GM18511 (cell line): Measurements from ENCODE around the gene FGGY.
"Not testable (repeated sequence)": the region's sequence is repeated elsewhere in the genome, so short reads cannot be mapped to it uniquely, and the experiment has no call there.

ENCODE experiments used
- ATAC-seq: cut with Tn5 transposase; IDR thresholded peaks from one replicate; pipeline ENCODE4 v1.9.1; 2021; ENCODE audit warnings: mild to moderate bottlenecking, moderate library complexity; ENCODE audit not compliant: unreplicated experiment

FGGY gene, protein sequence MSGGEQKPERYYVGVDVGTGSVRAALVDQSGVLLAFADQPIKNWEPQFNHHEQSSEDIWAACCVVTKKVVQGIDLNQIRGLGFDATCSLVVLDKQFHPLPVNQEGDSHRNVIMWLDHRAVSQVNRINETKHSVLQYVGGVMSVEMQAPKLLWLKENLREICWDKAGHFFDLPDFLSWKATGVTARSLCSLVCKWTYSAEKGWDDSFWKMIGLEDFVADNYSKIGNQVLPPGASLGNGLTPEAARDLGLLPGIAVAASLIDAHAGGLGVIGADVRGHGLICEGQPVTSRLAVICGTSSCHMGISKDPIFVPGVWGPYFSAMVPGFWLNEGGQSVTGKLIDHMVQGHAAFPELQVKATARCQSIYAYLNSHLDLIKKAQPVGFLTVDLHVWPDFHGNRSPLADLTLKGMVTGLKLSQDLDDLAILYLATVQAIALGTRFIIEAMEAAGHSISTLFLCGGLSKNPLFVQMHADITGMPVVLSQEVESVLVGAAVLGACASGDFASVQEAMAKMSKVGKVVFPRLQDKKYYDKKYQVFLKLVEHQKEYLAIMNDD

DNA sequence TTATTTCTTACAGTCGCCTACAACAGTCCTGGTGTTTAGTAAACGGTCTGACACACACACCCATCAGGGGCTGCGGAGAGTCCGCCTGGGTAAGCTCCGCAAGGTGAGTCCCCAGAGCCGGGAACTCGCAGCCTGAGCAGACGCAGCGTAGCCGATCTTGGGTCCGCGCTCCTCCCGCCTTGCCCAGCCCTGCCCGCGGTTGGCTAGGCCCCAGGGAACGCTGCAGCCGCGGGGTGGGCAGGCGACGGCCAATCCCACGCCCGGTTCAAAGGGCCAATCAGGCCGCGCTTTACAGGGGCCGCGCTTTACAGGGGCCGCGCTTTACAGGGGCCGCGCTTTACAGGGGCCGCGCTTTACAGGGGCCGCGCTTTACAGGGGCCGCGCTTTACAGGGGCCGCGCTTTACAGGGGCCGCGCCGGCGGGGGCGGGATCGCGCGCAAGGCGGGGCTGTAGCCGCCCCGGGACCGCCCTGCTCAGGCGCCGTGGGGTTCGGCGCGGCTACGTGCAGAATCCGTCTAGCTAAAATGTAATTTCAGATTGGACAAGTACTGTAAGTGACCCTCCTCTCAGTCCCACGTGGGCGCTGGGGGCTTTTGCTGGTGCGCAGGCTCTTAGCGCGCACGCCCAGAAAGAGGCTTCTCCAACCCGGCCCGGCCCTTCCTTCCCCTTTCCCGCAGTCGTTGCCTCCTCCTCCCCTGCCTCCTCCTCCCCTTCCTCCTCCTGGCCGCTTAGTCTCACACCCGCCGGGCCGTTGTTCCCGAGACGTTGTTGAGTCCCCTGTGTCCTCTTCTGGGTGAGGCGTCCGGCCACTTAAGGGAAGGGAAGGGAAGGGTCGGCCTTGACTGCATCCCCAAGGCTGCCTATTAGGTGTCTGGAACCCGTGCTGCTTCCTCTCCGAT is at the start of gene FGGY:
FGGY (plus strand) TSS at position 737 of the 899 bp plus-strand sequence. CDS start 24,456 bp downstream, outside the sequence.
- ATAC-seq: peak; percentile 93

GRCh38 chr1:59248758-59249157 is 48.1 kb upstream of the FGGY start:
- ATAC-seq: no peak

DNA sequence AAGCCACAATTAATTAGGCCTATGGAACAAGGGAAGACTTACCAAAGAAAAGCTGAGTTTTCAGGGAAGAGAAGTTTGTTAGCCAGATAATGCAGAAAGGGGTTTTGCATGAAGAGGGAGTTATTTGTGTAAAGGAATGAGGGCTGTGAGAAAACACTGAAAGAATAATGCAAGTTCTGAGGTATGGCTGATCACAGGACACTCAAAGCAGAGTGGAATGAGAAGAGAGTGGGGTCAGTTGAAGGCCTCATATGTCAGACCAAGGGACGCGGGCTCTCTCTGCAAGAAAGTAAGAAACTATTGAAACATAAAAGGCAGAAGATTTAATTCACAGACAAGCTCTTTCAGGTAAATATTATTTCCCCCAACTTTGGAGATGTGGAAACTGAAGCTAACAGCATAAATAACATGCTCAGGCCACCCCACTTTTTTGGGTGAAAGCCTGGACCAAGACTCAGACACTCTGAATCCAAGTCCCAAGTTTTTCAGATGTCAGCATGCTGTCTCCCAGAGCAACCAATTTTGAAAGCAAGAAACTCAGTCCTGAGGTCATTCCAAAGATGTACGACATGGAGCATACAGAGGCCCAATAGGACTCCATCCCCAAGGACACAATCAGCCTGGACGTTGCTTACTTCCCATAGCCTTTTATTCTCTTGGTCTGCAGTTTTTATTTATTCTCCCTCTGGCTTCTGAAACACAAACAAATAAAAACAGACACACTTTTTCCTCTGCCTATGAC is 47.3 kb upstream of the FGGY start:
- ATAC-seq: no peak

DNA sequence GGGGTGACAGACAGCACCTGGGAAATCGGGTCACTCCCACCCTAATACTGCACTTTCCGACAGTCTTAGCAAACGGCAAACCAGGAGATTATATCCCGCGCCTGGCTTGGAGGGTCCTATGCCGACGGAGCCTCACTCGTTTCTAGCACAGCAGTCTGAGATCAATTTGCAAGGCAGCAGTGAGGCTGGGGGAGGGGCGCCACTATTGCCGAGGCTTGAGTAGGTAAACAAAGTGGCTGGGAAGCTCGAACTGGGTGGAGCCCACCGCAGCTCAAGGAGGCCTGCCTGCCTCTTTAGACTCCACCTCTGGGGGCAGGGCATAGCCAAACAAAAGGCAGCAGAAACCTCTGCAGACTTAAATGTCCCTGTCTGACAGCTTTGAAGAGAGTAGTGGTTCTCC is 45.8 kb upstream of the FGGY start:
- ATAC-seq: not testable (repeated sequence)

DNA sequence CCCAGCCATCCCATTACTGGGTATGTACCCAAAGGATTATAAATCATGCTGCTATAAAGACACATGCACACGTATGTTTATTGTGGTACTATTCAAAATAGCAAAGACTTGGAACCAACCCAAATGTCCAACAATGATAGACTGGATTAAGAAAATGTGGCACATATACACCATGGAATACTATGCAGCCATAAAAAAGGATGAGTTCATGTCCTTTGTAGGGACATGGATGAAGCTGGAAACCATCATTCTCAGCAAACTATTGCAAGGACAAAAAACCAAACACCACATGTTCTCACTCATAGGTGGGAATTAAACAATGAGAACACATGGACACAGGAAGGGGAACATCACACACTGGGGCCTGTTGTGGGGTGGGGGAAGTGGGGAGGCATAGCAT is 40.5 kb upstream of the FGGY start:
- not testable (repeated sequence) for ATAC-seq

DNA sequence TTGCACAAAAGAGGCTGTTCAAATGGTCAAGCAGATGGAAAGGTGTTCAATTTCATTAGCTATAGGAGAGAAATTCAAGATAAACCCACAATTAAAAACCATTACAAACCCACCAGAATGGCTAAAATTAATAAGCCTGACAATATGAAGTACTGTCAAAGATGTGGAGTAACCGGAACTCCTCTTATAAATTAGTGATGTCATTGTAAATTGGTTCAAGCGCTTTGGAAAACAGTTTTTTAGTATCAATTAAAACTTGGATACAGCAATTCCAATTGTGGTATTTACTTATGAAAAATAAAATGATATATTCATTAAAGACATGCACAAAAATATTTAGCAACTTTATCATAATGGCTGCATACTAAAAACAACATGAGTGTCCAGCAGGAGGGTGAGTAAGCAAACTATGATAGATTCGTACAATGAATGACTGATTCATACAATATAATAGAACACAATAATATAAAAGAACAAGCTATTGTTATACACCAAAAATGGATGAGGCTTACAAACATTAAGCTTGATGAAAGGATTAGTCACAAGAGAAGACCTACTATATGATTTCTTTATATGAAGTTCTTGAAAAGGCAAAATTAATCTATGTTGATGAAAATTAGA is 38.4 kb upstream of the FGGY start:
- ATAC-seq: no peak

DNA sequence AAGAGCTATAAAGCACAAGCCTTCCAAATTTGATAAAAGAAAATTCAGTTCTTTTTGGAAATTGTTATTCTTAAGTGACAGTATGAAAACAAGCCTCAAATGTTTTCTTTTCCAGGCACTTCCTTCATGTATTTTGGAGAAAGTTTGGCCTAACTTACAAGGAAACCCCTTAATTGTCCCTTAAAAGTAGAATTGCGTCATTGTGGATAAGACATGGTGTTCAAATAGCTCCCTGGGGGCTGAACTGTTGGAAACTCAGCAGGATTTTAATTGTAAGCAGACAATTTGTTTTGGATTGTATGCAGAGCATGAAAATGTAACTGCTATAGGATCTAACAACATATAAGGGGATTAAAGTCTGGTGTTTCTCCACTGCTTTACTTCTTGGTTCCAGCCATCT is 35.4 kb upstream of the FGGY start:
- no peak for ATAC-seq

GRCh38 chr1:59262631-59263030 is 34.3 kb upstream of the FGGY start:
- no peak for ATAC-seq

- no peak for ATAC-seq
Observed at GRCh38 chr1:59263111-59263510, 33.8 kb upstream of the FGGY start.

- ATAC-seq: no peak
Observed at GRCh38 chr1:59265622-59266021, 31.3 kb upstream of the FGGY start.

- ATAC-seq: peak; percentile 95
Observed at GRCh38 chr1:59266180-59266926, 30.5 kb upstream of the FGGY start.

DNA sequence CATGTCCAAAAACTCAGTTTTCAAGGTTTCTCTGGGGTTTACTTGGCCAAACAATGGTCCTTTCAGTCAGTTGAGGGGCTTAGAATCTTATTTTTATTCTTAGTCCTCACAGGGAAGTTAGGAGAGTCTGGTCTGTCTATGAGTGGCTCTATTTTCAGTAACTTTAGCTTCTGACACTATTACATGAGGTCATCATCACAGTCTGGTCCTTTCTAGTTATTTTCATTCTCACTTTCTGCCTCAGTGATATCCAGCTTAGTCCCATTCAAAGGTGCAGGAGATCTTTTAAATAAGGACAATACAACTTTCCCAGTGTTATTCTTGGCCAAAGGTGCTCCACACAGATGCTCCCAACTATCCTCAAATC is 30.0 kb upstream of the FGGY start:
- ATAC-seq: peak; percentile 71

- no peak for ATAC-seq
Observed at GRCh38 chr1:59268406-59268805, 28.5 kb upstream of the FGGY start.

DNA sequence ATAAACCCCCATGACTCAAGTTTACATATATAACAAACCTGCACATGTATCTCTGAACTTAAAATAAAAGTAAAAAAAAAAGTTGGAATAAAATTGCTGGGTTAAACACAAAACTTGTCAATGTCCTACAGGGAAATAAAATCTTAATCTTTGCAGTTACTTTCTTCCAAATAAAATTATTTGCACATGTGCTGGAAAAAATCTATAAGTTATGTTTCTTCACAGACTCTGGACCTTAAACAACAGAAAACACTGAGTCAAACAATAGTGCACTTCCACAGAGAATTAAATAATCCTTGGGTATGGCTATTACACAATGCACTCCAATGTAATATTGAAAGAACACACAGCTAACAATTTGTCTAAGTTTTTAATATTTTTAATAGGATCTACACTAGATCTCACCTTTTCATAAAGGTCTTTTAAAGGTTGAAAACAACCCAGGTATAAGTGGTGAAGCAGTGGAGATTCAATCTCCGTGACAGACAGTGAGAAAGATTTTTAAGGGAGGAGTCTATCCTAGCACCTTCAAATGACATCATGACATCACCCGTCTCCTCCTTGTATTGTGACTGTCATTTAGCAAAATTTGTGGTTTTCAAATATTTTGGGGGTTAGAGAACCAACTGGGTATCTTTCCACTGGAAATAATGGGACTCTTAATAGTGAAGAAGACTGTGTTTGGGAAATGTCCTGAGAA is 25.2 kb upstream of the FGGY start:
- ATAC-seq: no peak

- ATAC-seq: peak; percentile 80
Observed at GRCh38 chr1:59272507-59272906, 24.4 kb upstream of the FGGY start.

- no peak for ATAC-seq
Observed at GRCh38 chr1:59276439-59276851, 20.4 kb upstream of the FGGY start.

- no peak for ATAC-seq
Observed at GRCh38 chr1:59278780-59279354, 18.0 kb upstream of the FGGY start.

- ATAC-seq: no peak
Observed at GRCh38 chr1:59279645-59280044, 17.2 kb upstream of the FGGY start.

DNA sequence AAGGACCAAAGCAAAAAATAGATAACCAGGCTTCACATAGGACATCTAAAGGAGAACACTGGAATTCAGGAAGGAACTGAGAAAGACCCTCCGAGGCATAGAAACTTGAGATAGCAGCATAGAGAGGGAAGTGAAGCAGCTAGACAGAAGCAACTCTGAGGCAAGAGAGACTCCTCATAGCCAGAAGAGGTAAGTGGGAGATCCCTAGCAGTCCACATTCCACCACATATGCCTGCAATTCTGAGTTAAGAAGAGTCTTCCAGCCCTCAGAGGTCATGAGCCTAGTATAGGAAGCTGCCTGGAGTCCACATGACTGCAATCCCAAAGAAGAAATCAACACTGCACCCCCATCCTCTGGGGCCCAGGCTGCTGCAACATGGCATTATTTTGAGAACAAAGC is 13.9 kb upstream of the FGGY start:
- ATAC-seq: no peak
